ENCODE data around the gene UBE2E2.

Gene UBE2E2

DNA sequence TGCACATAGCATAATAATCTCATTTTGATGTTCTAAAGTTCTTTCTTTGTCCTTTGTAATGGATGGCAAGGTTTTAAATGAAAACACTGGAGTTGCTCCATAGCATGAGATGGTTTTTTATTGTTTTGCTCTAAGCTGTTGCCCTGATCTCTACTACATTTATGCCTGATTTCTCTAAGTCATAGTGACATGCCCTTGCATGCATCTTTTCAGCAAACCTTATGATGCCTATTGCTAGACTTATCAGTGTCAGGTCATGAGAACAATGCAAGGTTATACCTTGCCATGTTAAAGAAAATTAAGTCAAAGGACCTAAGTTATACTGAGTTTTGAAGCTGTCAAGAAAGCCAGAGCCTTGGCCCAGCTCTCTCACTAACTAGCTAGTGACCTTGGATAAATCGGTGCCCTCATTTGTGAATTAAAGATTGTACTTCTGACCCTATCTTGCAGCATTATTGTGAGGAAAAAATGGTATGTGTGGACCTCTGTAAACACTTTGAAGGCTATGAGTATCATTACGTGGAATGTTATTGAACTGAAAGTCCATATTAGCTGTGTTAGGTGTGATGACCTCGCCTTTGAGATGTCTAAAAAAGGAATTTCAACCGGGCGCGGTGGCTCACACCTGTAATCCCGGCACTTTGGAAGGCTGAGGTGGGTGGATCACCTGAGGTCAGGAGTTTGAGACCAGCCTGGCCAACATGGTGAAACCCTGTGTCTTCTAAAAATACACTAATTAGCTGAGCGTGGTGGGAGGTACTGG, 346.2 kb downstream of the UBE2E2 start:
- no peak for DNase-seq

DNA sequence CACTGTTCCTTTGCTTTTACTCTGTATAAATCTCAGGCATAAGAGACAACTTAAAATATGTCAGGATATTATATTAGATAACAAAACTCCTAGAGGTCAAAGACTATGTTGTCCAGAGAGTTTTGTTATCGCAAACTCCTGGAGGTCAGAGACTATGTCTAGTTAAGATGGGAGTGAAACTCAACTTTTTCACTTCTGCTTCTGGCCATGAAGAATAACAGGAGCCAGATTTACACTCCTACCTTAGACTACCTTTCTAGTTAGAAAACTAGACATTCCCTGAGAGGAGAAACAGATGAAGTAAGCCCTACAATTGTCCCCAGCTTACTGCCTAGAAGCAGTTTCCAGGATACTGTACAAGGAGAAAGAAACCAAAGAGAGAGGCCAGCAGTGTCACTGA, 347.3 kb downstream of the UBE2E2 start:
- DNase-seq, result no peak

DNA sequence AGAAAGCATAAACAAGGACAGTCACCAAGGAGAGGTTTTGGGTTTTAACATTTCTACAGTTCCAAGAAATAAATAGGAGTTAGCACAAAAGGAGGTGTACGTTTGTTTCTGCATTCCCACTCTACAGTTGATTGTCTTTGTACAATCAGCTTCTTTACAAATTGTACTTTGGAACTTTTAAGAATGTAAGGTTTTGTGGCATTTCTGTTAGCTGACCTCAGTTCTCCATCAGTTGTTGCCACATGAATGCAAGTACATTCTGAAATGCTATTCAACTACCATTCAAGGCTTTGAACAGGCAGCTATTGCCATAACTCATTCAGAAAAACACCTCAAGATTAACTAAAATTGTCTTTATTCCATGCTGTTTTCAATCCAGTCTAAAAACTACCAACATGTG, 349.4 kb downstream of the UBE2E2 start:
- DNase-seq, result no peak

DNA sequence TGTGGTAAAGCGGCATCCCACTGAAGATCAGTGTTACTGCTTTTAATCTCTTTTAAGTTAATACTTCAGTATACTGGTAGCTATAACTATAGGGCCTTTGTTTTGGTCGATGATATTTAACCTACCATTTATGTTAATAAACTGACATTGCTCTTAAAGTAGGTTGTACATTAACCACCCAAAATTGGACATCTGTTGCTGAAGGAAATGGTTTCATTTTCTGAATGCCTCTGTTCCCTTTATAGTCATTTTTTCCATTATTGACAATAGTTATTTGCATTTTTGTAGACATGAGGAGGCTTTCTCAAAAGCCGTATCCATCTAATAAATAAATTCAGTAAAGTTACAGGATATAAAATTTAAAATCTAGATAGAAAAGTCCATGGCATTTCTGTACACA, 350.2 kb downstream of the UBE2E2 start:
- no peak for DNase-seq

DNA sequence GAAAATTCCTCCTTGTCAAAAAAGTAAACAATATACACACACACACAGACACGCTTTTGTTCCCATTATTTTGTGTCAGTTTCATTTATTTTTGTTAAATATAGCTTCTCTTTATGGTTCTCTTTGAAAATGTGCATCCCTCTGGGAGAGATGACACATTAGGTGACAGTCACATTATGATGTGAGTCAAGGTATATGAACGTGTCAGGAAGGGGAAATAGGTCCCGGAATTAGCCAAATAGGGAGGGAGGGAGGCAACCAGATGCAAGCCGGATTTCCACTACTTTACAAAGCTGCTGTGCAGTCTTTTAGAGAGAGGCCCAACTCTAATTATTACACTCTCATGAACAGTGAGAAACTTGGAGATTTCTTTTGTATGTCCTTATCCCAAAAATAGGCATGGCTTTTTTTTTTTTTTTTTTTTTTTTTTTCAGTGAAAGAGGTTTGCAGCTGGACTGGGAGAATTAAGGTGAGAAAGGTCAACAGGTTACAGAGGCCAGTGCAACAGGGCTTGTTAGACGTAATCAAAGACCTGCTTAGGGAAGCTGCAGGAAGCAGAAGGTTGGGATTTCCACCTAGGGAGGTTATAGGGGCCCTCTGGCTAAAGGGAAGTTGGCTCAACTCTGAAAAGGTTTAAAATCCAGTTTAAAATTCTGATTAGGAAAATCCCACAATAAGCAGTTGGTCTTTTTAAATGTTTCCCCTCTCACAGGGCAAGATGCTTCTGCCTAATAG, 362.1 kb downstream of the UBE2E2 start:
- DNase-seq, result no peak

DNA sequence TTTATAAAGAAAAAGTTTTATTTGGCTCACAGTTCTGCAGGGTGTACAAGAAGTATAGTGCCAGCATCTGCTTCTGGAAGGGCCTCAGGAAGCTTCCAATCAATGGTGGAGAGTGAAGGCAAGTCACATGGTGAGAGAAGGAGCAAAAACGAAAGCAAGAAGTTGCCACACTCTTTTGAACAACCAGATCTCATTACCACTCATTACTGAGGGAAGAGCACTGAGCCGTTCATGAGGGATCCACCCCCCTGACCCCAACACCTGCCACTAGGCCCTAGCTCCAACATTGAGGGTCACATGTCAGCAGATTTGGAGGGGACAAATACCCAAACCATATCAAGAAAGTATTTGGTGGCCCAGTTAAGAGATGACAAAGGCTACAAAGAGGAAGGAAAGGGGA, 363.4 kb downstream of the UBE2E2 start:
- DNase-seq, result no peak

DNA sequence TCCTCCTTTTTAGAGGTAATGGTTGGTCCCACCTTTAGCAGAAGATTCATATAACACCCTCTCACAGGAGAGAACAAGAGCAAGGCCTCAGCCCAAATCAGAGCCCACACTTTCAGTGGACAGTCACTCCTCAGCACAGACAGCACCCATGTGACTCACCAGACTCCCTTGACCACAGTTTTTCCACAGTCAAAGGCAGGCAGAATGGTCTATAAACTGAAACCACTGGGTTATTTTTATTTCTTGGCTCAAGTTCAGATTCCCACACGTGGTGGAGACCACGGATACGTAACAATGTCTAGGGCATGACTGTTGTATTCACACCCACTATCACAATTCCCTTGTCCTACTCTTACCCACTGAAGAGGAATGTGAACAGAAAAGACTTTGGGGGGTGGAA, 364.8 kb downstream of the UBE2E2 start:
- no peak for DNase-seq

DNA sequence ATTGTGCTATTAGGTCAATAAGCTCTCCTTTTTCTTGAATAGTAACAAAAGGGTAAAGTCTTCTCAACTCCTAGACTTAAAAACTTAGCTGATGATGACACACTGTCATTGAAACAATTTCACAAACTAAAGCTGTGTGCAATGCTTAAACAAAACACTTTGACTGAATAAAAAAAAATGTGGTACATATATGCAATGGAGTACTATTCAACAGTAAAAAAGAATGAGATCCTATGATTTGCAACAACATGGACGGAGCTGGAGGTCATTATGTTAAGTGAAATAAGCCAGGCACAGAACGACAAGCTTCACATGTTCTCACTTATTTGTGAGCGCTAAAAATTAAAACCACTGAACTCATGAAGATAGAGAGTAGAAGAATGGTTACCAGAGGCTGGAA, 370.7 kb downstream of the UBE2E2 start:
- no peak for DNase-seq

DNA sequence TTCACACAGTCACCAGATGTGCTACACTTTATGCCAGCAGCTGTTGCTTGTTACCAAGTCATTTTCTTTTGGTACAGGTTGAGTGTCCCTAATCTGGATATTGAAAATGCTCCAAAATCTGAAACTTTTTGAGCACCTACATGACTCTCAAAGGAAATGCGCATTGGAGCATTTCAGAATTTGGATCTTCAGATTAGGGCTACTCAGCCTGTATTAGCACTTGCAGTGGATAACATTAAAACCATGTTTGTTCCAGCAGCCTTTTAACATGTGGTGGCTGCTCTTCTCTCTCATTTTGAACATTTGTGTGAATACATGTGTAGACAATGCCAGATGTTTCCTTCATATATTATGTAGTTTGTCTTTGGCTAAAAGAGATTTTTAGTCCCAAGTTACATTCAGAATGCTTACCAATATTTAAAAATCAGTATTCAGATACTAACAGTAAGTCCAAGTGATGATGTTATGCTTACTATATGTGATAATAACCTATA, 371.7 kb downstream of the UBE2E2 start:
- DNase-seq, result no peak

DNA sequence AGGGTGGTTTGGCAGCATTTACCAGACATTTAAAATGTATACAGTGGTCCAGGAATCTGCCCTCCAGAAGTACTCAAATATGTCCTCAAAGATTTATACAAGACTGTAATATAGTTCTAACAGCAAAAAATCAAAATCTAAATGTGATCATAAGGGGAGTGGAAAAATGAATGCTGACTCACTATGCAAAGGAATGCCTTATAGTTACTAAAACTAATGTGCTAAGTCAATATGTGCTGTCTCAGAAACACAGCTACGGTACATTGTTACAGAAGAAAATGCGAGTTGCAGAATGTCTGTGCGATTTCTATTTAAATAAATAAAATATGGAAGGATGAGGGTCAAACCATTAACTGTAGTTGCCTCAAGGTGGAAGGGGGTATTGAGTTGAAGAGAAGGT, 372.6 kb downstream of the UBE2E2 start:
- no peak for DNase-seq

DNA sequence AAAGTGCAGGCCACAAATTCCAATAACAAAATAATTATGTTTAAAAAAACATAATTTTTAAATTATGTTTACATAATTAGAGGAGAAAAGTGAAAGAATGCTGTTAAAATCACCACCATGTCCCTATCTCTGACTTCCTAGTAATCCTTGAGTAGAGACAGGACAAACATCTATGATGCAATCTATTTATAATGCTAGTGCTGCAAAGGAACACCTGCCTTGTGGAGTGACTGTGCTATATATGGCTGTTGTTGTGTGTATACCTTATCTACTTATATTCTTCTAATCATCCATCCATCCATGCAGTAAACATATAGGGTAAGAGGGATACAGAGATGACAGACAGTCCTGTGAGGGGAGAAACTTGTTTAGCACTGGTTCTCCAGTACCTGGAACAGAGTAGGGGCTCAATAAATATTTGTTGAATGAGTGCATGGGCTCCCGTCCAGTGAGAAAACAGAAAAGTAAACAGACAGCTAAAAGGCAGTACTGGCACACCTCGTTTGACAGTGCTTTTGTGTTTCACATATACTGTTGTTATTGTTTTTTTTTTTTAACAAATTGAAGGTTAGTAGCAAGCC, 373.3 kb downstream of the UBE2E2 start:
- DNase-seq, result no peak

DNA sequence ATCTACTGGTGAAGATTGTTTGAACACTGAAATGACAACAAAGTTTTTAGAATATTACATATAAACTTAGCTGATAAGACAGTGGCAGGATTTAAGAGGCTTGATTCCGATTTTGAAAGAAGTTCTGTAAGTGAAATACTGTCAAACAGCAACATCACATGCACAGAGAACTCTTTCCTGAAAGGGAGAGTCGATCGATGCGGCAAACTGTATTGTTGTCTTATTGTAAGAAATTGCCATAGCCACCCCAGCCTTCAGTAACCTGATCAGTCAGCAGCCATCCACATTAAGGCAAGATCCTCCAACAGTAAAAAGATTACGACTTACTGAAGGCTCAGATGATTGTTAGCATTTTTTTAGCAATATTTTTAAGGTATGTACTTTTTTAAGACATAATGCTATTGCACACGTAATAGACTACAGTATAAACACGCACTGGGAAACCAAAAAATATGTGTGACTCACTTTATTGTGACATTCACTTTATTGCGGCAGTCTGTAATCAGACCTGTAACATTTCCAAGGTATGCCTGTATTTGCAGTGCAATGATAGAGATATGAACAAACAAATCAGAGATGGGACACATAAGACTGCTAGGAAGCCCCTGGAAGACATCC, 377.1 kb downstream of the UBE2E2 start:
- no peak for DNase-seq

DNA sequence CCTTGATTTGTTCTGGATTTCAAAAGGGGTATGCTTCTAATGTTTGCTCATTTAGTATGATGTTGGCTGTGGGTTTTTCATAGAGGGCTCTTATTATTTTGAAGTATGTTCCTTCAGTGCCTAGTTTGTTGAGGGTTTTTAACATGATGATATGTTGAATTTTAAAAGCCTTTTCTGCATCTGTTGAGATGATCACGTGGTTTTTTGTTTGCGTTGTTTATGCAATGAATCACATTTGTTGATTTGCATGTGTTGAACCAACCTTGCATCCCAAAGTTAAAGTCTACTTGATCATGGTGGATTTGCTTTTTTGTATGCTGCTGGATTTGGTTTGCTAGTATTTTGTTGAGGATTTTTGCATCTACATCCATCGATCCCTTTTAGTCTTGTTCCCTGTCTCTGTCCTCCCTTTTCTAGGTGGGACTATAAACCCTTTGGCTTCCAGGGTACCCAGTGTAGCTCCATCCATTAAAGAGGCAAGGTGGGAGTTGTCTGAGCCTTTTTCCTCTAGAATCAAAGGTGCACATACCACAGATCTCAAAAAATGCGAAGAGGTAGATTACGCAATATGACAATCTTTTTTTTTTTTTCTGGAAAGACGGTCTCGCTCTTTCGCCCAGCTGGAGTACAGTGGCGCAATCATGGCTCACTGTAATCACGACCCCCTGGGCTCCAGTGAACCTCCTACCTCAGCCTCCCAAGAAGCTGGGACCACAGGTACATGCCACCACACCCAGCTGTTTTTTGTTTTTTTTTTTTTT, 381.0 kb downstream of the UBE2E2 start:
- no peak for DNase-seq

DNA sequence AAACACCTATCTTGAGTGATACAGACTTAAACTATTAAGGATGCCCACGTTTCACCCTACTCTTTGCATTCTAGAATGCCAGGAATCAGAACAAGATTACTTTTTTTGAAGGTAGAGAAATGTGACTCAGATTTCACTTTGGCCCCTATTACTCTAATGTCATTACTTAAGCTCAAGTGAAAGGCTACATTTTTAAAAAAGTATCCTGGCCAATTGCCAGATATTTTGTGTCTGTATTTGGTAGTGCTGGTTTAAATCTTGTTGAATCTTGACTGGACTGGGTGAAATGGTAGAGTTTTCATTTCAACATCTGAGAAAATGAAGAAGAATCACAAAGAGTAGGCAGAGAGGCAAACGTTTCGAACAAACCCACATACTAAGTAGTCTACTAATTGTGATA, 384.4 kb downstream of the UBE2E2 start:
- DNase-seq, result no peak

DNA sequence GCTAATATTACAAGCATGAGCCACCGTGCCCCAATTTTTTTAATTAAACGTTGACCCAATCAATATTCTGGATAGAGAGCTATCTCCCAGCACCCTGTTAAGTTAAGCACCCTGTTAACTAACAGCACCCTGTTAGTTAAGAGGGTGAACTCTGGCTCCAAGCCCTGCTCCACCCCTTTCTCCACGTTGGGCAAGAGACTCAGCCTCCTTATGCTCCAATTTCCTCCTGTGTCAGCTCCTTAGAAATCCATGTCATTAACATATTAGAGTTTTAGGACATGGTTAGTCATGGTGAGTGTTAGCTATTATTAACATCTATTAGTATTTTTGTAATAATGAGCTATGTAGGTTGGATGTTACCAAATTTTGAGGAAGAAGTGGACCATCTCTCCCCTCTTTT, 385.4 kb downstream of the UBE2E2 start:
- DNase-seq, result no peak

DNA sequence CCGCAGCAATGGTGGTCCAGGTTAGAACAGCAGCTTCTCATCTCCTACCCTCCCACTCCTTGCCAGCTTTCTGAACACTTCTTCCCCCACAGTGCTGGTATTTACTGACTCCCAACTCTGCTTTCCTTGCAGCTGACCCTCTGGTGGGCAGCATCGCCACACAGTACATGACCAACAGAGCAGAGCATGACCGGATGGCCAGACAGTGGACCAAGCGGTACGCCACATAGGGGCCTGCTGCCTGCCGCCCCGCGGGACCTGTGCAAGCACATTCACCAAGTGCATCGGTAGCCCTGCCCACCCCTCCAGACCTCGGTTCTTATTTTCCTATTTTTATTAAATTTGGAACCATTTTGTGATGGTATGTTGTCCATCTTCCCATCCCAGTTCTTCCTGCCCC, 386.5 kb downstream of the UBE2E2 start:
- DNase-seq, result no peak

DNA sequence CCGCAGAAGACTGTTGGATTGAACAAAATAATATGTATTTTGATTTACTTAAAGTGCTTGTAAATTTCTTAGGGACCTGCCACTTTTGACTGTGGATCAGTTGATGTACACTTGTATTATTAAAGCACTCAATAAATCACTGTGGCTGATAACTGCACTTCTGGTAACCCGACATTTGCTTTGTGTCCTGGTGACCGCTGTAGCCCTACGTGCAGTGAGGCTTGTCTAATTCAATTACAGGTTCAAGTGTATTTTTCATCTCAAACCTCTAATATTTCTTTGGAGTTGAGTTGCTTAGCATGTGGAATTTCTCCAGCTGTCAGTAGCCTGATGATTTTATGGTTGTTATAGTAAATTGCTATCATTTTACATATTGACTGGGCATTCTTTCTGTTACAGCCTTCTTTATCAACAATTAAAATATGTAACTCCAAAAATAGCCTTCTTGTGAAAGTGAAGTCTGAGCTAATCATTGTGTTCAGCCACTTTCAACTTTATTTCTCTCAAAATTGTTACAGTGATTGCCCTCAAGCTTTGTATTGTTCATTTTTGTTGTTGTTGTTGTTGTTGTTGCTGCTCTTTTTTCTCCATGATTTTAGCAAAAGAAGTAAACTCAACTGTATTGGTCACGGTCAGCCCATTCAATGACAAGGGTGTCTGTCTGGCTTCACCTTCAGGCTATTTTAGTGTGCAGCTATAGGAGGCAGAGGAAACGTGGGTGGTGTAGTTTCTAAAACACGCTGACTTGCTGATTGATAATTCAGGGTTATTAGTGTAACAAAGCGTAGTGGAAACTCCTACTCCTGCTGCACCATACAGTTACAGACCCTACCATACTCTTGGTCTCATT, 387.5 kb downstream of the UBE2E2 start:
- DNase-seq, result no peak

DNA sequence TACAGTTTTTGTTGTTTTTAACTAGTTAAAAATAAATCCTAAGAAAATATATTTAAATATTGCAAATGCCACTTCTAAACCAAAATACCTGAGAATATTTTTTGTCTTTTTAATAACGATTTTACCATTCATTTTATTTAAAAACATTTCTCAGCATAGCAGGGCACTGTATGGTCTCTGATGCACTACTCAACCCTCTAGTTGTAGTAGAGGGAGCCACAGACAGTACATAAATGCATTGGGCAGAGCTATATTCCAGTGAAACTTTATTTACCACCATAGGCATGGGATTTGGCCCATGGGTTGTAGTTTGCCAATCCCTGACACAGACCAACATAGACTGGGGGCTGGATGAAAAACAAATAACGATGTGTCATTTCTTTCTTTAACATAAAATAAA, 388.2 kb downstream of the UBE2E2 start:
- no peak for DNase-seq

DNA sequence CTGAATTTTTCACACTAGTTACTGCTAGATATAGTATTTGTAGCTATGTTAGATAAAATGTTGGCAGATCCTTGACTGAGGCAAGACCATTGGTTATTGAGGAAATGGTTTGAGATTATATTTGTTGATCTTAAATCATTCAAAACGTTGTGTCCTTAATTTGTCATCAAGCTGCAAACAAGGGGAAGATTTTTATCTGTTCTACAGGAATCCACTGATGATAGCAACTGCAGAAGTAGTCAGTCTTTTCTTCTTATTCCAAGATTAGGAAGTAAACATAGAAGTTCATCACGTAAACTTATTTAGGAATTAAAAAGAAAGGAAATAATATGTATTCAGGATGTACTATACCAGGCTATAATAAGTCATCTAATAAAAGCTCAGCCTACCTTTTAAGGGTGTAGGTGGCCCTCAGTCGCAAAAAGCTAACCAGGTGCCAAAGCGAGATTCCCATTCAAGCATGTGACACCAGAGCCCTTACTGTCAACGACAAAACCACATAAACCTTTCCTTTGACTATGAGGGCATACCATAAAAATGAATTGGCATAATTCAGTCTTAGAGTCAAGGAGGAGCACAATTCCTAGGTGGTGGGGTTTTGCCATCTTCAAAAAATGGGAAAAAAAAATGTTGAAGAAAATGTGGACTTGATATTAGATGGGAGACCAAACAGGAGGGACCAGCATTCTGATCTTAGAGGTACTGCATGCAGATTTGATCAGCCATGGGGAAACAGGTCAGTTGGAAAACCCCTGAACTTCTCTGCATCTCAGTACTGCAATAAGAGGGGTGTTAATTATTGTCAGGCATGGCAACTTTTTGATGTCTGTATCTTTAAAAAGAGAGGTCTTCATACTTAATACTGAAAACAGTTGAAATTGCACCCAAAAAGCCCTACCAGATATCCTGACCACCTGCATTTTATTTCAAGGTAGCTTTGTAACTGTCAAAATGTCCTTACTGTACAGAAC, 390.1 kb downstream of the UBE2E2 start:
- no peak for DNase-seq

DNA sequence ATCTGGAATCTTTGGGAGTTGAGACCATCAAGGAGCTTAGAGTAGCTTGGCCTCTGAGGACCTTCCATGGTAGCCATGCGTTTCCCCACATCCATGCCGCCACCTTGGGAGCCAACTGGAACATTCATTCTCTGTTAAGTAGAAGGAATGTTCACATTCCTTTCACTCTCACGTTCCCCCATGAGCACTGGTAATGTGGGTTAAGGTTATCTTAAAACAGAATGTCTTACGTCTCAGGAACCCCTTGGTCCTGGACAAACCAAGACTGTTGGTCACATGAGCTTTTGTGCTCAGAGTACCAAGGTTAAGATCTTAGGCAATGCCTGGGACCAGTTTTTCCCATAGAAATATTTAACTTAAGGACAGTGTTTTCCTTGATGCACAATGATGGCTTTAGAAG, 390.9 kb downstream of the UBE2E2 start:
- DNase-seq, result no peak
